HG02678 (cell line): Measurements from ENCODE around the gene OR10K1.
"Not testable (repeated sequence)": the region's sequence is repeated elsewhere in the genome, so short reads cannot be mapped to it uniquely, and the experiment has no call there.

ENCODE experiments used
- ATAC-seq: cut with Tn5 transposase; IDR thresholded peaks from one replicate; pipeline ENCODE4 v1.9.1; 2021; ENCODE audit warnings: mild to moderate bottlenecking, moderate library complexity; ENCODE audit not compliant: unreplicated experiment

Gene OR10K1, protein sequence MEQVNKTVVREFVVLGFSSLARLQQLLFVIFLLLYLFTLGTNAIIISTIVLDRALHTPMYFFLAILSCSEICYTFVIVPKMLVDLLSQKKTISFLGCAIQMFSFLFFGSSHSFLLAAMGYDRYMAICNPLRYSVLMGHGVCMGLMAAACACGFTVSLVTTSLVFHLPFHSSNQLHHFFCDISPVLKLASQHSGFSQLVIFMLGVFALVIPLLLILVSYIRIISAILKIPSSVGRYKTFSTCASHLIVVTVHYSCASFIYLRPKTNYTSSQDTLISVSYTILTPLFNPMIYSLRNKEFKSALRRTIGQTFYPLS

DNA sequence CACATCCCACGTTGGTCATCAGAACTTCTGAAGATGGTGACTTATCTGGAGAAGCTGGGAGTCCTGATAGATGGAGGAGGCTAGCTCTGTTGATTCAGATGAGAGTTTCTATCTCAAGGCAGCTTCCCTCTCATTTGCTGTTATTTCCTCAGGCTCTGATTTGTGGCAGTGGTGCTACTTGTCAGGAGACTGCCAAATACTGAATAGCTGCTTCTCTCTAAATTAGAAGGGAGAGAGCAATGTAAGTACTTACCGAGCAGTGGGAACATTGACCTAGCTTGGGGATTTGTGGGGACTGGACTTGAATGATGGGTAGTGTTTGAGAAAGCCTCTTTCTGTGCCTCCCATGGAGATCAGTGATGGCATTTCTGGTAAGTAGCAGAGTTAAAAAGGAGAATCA lies at the start of gene OR10K1:
OR10K1 (plus strand) TSS at position 301 of the 400 bp plus-strand sequence. CDS start 3,728 bp downstream, outside the sequence.
- ATAC-seq: no peak

- ATAC-seq: no peak
These were observed 46.8 kb upstream of the OR10K1 start for GRCh38 chr1:158414651-158415345.

- no peak for ATAC-seq
These were observed 44.0 kb upstream of the OR10K1 start for GRCh38 chr1:158417586-158417985.

- ATAC-seq: no peak
These were observed 39.4 kb upstream of the OR10K1 start for GRCh38 chr1:158422212-158422611.

- ATAC-seq: no peak
These were observed 36.6 kb upstream of the OR10K1 start for GRCh38 chr1:158425027-158425426.

DNA sequence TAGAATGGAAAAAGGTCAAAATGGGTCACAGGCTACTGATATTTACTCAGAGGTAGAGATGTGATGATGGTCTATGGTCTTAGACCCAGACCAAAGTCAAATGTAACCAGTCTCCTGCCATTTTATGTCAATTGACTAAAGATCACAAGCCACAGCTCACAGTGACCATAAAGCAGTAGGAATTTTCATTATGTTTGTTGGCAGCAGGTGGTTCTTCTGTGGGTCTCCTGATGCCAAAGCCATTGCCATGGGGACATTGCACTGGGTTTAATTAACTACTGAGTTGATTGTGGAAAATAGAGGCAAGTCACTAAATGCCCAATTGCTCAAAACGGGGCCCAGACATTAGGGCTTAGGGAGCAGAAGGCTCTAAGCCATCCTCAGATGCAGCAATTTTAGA lies 35.5 kb upstream of the OR10K1 start, which contains the start of gene OR10K2:
OR10K2 (minus strand) TSS at position 101 of the 400 bp plus-strand sequence. CDS start 5,371 bp downstream, outside the sequence.
- ATAC-seq: no peak

- ATAC-seq: not testable (repeated sequence)
These were observed 31.5 kb upstream of the OR10K1 start for GRCh38 chr1:158430163-158430562.

- ATAC-seq: no peak
These were observed 26.9 kb upstream of the OR10K1 start for GRCh38 chr1:158434741-158435140.

DNA sequence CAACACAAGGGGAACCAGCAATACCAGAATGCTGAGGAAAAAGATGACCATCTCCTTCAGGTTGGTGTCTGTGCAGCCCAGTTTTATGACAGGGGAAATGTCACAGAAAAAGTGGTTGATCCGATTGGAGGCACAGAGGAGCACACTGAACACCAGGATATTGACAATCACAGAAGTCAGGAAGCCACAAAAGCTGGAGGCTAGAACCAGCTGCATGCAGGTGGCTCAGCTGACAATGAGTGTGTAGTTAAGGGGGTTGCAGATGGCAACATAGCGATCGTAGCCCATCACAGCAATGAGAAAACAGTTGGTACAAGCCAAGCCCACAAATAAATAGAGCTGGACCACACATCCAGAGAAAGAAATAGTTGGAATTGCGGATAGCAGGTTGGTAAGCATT lies 16.3 kb upstream of the OR10K1 start:
- ATAC-seq: no peak

DNA sequence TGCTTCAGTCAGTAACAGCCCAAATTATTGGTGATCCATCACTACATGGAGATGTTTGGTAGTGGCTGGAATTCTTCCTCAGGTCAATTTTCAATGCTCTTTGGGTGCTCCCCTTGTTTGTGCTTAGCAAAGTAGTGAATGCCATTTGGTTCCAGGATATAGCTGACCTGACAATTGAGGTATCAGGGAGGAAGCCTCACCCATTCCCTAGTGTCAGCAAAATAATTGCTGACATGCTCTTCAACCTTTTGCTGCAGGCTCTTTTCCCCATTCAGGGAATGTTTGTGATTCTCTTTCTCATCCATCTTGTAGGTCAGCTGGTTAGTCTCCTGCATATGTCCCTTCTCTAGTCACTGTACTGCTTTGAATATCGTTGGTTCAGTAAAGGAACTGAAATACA lies 7.1 kb upstream of the OR10K1 start:
- no peak for ATAC-seq

- no peak for ATAC-seq
These were observed 4.4 kb upstream of the OR10K1 start for GRCh38 chr1:158457246-158457645.

GRCh38 chr1:158458263-158458662 lies 3.4 kb upstream of the OR10K1 start:
- no peak for ATAC-seq

- no peak for ATAC-seq
These were observed 10.3 kb downstream of the OR10K1 start, which contains the start of gene OR10R2 for GRCh38 chr1:158471920-158472319. TSS of gene OR10R2 (plus strand) at chr1:158472220. CDS start at chr1:158472326, 106 bp downstream.

GRCh38 chr1:158485455-158485854 lies 23.8 kb downstream of the OR10K1 start:
- ATAC-seq: no peak

DNA sequence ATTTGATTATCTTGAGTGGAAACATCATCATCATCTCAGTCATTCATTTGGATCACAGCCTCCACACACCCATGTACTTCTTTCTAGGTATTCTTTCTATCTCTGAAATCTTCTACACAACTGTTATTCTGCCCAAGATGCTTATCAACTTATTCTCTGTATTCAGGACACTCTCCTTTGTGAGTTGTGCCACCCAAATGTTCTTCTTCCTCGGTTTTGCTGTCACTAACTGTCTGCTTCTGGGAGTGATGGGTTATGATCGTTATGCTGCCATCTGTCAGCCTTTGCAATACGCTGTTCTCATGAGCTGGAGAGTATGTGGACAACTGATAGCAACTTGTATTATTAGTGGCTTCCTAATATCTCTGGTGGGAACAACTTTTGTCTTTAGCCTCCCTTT lies 29.7 kb downstream of the OR10K1 start:
- ATAC-seq: no peak

- no peak for ATAC-seq
These were observed 31.4 kb downstream of the OR10K1 start for GRCh38 chr1:158493054-158493453.

DNA sequence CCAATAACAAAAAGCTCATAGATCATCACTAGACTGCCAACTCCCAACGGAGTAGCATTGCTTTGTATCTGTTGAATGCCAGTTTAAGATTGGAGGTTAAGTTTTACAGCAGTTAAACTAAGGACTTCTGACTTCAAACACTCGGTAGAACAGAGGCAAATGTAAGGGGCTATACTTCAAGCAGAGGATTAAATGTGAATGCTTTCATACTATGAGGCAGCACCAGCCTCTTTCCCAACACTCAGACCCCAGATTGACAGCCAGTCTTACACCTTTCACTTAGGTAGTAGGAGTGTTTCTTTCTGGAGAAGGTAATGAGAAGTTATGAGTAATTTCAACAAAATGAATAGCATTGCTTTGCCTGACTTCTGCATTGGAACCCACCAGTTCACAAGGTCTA lies 33.2 kb downstream of the OR10K1 start:
- ATAC-seq: no peak

GRCh38 chr1:158496374-158496773 lies 34.7 kb downstream of the OR10K1 start:
- ATAC-seq: no peak

DNA sequence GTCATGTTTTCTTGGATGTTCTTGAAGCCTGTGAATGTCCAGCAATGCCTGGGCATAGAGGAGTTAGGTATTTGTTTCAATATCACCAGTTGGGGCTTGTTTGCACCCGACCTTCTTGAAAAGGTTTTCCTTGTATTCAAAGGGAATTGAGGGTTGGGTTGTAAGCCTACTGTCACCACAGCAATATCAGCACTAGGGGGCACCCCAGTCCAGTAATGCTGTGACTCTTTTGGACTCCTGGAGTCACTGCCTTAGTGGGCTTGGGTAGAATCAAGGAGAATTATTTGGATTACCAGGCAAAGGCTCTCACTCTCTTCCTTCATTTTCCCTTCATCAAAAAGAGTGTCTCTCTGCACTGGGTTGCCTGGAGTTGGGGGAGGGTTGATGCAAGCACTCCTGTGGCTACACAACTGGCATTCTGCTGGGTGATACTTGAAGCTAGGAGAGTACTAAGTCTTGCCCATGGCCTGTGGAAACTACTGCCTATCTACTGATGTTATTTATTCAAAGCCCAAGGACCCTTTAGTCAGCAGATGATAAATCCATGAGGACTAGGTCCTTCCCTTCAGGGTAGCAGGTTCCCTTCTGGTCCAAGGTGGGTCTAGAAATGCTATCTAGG lies 44.8 kb downstream of the OR10K1 start:
- no peak for ATAC-seq

GRCh38 chr1:158507511-158507910 lies 45.9 kb downstream of the OR10K1 start:
- no peak for ATAC-seq

DNA sequence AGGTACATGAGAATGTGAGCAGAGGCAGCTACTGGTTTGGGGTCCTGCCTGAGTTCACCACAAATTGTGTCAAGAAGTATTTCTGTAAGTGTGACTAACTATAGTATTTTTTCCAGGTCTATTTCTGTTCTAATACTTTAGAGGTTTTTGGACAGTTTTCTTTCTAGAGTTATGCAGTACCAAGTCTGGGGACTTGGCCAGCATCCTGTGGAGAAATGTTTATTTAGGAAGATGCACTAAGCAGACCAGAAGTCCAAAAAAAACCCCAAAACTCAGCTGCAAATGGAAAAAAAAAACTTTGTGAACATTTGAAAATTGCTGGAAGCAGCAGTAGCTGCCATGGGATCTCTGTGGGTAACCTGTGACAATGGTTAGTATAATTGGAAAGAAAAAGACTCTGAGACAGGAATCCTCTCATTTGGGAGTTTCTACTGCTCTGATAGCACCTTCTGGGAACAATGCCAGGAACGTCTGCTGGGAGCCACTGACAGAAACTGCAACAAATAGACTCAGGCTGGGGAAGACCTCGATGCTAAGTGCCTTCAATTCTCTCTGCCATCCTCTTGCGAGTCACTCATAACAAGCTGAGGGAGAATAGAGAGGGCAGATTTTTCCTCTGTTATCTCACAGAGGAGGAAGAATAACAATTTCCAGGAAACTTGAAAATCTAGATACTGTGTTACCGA lies 48.0 kb downstream of the OR10K1 start:
- ATAC-seq: no peak
